AG08396 (cell line): ENCODE measurements around the gene C12orf60.

ENCODE experiments used
- DNase-seq: peaks from one replicate; pipeline ENCODE4 v3.0.0; 2012; ENCODE audit warnings: low spot score, mixed read lengths

Gene C12orf60

DNA sequence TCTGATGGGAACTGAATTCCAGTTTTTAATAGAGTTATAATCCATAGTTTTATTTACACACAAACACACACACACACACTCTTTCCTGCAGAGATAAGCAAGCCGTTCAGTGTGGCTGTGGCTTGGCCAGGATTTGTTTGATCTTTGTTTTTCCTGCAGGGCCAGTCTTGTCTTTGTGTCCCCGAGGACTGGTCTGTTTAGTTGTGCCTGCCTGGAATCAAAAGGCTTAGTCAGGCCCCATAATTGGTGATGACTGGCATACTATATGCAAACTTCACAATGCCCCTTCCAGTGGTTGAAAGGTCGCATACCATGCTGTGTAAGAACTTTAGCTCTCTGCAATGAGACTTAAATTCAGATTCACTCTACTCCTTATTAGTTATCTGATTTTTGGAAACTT lies 26.2 kb upstream of the C12orf60 start:
- no peak for DNase-seq

DNA sequence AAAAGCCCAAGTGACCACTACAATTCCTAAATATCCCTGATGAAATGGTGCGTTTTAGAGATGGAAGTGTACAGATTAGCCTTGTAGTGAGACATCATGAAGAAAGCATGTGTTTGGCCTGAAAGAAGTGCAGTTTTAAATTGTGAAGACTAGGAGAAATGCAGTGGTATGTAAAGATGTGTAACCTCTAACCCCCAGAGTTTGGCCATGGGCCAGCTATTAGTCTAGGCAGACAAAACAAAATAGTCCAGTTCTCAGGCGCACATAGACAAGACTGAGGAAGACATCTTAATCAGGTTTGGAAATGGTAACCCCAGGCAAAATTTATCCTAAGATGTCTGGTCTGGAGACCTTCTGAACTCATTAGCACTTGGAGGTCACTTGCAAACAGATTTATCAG lies 23.6 kb upstream of the C12orf60 start:
- DNase-seq, result no peak

DNA sequence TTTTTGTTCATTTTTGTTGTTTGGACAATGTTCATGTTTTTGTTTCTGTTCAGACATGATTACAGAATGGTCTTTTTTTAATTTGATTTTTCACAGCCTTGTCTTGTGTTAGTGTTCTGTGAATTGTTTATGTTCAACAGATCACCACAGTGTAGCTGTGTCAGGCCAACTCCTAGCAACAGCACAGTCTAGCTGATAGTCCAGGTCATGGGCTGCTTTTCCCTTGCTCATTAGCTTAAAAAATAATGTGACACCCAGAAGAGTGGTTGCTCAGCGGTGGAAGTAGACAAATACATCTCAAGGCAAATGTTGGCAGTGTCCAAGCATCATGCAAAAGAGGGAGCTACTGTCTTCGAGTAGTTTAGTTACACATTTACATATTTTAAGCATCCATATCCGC lies 22.6 kb upstream of the C12orf60 start:
- no peak for DNase-seq

DNA sequence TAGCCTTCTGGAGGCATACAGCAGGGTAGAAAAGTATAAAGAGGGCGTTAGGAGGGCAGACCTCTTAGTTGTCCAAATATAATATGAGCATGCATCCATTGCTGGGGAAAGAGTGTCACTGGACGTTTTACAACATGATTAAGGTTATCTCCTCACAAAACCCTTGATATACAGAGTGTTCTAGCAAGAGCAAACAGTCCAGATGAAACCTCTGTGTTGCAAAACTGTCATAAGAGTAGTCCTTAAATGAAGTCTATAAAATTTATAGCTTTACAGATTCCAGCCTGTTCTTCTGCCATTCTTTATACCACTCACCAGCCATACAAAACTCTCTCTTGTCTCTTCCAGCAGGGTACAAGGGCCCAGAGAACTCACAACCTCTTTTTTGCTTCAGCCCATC lies 21.9 kb upstream of the C12orf60 start:
- no peak for DNase-seq

DNA sequence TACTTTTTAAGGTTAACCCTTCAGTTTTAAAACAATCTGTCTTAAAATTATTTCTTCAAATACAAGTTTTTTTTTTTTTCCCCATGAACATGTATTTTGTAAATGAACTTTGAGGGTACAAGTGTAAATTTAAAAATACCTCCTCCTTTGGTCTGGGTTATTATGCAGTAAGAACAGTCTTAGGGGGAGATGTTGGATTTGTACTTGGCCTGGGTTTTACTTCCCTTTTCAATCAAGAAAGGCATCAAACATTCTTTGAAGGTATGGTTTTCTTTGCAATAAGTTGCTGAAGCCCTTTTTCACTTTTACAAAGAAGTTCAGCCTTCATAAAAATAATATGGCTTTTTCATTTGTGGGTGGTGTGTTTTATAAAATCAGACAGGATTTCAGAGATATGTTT lies 20.7 kb upstream of the C12orf60 start:
- DNase-seq, result no peak

DNA sequence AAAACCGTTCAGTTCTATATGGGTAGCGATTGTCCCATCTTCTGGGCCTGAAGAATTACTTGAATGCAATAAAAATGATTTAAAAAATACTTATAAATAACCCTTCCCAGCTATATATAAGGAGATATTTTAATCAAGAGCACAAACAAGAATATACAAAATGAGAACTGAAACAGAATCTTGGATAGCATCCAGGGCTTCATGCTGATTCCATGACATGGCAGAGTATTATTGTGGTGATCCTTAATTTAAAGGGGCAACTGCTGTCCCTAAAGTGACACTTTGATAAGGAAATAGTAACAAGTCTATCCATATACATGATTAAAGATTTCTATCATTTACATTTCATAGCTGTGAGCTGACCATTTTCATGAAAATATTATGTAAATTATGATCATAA lies 19.0 kb upstream of the C12orf60 start:
- no peak for DNase-seq

DNA sequence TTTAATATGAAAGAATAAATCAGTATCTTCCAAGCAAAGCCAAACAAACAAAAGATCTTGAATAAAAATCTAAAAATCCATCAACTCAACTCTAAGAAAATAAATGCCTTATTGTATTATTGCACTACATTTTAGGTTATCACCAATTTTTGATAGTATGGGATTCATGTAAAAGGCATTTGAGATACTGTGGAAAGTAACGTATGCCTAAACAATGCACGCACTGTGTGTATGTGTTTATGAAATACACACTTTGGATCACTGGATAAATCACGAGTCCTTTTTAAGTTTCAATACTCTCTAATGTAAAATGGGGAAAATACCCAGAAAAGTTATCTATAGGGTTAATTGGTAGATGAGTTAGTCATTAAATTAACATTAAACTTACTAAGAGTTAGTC lies 17.9 kb upstream of the C12orf60 start:
- DNase-seq, result no peak

DNA sequence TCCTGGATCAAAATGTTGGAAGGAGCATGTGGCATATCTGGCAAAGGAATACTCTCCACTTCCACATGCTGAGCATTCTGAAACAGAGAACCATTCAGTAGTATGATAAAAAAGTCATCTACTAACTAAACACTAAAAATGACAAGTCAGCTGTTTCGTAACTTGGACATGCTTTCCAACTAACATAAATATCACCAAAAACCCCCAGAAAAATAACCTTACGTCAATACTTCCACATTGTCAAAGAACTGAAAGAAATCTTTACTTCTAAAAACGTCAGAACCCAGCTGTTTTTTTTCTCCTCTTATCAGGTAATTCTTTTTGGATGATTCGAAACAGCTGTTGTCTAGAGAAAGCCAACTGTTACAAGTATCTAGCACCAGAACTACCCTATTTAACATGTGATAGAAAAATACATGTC lies 8.4 kb upstream of the C12orf60 start:
- DNase-seq, result no peak

DNA sequence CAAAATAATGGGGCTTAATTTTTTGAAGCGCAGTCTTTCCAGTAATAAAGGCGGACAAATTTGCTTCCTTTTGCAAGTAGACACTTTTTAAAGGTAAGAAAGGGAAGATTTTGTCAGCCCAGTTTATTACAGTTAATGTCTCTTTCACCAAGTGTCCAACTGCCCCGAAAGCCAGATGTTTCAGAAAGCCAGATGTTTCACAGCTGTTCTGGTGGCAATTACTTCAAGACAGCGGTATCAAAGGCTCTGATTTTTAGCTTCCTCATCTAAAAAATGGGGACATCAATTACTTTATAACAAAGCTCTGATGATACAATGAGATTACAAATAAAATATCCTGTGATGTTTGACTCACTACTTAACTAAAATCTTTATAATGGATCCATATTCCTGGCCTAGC lies 1.2 kb upstream of the C12orf60 start:
- DNase-seq, result no peak

DNA sequence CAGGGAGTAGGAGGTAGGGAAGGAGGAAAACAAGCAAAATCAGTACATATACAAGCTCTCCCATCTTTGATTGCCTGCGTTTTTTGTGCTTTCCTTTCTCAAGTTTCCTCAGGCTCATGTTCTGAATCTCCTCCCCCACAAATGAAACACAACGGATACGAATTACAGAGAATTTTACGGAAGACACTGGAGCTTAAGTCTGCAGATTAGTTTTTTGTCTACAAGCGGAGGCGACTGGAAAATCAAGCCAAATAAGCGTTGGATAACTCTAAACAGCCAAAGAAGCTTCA lies 804 bp upstream of the C12orf60 start:
- no peak for DNase-seq

DNA sequence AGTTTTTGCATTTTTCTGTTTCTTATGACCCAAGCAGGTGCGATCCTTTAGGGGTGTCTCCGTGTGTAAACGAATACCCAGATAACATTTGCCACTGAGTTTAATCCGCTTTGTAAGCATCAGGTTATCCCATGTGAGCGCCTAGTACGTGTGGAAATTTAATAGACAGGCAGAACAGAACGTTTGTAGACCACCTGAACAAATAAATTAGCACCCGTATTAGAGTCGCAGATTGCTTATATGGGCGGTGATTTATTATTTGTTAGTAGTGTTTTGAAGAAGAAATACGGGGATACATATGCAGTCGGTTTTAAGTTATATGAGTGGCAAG lies 325 bp downstream of the C12orf60 start:
- no peak for DNase-seq

DNA sequence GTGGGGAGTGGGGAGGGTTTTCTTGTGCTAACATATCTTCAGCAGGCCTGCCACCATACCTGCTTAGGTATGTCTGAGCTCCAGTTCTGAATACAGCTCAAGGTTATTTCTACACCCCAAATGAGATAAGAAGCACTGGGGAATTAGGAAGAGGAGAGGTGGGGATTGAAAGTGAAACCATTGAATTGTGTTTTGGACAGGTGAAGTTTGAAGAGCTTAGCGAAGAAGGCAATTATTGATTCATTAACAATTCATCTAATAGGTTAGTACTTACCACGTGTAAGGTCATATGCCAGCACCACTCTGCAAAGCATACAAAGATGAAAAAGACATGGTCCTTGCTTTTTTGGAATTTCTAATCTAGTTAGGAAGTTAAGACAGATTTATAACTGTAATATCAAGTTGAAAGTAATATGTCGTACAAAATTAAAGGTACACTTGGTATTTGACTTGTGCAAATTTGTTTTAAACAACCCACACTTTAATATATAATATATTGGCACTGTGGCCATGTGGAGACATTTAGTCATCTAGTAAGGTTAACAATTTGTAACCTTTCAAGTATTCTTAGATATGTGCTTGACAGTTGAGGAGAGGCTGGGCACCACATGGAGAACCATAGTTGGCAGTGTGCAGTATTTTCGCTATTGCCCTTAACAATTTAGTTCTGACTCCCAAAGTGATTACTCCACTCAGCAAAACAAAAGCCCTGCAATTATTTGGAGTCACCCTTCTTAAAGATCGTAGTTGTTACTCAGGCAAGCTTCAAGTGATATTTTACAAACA lies 6.9 kb downstream of the C12orf60 start:
- no peak for DNase-seq

DNA sequence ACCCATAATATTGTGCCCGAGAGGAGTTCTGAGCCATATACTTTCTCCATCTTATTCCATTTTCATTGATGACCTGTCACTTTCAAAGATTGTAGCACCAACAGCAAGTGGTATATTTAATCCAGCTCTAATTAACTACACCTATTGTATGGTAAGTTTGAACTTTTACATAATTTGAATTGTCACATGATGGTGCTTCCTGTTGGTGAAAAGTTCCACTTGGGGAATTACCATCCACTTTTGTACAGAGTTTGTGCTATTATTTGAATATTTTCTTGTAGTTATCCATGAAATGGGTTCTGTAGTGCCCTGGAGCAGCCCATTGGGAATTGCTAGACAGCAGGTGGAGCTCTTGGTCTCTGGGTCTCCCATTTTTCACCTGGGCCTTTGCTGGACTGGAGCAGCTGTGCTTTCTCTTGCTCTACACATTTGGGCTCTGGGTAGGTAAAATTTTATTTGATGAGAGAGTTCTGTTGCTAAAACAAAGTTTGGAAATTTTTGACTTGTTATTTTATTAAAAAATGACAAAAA lies 7.5 kb downstream of the C12orf60 start:
- DNase-seq, result peak; percentile 30

DNA sequence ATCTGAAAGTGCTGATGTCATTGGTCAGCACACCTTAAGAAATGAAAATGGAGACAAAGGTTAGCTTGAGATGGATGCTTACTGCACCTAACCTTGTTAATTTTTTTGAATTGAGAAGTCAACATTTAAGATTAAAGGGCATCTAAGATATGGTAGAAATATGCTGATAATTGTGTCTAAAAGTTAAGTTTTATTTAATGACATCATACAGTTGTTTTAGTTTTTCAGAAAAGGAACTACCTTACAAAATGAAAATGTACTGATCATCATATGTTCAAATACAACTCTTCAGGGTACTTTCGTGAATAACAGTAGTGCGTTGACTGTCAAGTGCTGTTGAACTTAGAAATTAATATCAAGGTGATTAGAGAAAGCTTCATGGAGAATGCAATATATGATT lies 8.0 kb downstream of the C12orf60 start:
- no peak for DNase-seq

DNA sequence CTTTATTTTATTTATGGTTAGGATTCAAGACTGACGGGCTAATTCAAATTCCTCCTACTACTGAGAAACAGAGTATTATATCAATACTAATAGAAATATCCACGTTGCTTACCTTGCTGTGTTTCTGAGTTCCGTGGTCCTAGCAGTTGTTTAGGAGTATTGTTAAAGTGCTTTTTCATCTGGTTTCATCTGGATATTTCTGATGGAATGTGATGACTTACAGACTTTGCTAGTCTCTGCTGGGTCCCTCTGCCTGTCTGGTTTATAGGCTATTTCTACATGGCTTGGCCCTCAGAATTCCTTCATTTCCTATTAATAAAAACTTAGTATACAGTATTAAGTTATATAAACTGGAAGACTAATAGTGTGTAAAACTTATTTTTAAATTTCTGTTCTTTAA lies 10.5 kb downstream of the C12orf60 start, which contains the start of gene SMCO3:
Gene SMCO3 (minus strand): TSS at position 169 of the 400 bp plus-strand sequence. CDS start 7,502 bp downstream, outside the sequence.
- no peak for DNase-seq

DNA sequence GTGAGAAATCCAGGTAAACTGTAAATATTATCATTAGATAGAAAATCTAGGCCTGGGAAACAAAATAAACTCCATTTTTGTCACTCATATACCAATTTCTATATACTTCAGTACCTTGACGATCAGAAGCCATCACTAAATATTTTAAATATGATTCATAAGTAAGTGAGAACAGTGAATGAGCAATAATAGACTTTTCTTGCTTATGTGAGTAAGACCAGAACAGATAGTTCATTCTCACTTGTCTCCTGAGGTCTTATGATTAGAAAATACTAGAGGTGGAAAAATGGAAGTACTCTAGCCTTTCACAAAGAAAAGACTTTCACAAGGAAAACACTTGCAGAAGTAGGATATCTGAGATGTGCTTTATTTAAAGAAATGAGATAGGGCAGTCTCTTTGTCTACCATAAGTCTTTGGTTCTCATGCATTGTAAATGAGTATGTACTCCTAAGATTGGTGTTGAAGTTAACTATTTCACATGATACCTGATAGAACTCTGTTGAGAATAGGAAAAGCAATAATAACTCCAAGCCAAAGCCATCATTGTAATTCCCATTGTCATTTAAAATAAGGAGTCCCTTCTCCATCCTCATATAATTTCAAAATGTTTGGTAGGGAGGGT lies 20.7 kb downstream of the C12orf60 start:
- no peak for DNase-seq

DNA sequence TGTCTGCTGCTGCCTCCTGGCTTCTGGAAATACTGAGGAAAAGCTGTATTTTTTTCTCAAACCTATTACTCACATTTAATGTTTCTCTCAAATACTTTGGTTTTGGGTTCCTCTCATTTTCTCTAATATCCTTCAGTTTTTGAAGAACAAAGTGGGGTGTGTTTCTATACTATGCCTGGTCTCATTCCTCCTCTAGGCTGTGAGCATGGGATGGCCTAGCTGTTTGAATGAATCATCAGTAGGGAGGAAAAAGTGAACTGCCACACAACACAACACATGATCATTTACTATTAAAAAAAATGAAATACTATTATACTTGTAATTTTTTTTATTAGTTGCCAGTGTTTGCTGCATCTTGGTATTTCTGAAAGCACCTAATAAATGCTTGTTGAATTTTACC lies 21.8 kb downstream of the C12orf60 start:
- DNase-seq, result no peak

DNA sequence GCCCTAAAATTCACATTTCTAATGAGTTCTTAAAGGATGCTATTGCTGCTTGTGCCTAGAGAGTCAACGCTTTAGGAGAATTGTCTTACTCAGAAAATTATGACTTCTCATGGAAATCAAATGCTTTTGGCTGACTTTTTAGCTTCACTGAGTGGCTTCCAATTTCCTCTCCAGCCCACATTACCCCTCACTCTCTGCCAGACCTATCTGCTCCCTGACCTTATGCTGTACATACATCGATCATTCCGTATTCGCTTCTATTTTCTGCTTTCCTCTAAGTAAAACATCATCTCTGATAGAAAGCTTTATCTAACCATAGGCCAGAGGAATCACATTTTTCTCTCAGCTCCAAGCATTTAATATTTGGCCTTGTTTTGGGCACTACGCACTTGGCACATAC lies 23.0 kb downstream of the C12orf60 start:
- no peak for DNase-seq

DNA sequence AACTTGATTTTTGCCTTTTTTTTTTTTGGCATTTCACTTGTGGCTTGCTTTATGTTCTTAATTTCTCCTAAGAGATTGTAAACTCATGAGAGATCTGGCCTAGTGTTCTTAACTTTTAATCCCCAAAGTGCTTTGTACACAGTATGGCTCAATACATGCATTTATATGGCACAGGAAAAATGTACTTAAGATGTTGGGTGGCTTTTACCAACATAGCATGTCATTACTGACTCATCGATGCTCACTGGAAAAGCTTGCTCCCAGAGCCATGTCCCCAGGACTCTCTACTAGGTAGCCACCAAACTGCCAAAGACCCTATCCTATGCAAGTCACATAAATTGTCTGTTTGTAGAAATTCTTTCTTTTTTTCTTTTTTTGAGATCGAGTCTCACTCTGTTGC lies 23.6 kb downstream of the C12orf60 start:
- no peak for DNase-seq

DNA sequence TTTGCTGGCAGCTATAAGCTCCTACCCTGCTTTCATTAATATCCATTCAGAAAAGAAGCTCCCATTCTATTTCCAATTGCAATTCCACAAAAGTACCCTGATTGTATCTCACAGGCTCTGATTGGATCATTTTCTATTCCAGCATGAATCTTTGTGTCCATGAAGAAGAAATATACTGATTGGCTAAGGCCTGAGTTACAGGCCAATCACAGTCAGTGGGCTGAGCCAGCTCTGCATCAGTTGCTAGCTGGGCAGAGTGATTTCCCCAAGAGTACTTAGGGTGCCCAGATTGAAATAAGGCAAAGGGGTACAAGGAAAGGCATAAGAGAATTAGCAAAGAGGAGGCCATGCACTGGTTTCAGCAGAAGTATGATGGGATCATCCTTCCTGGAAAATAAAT lies 25.4 kb downstream of the C12orf60 start:
- peak; percentile 54 for DNase-seq

DNA sequence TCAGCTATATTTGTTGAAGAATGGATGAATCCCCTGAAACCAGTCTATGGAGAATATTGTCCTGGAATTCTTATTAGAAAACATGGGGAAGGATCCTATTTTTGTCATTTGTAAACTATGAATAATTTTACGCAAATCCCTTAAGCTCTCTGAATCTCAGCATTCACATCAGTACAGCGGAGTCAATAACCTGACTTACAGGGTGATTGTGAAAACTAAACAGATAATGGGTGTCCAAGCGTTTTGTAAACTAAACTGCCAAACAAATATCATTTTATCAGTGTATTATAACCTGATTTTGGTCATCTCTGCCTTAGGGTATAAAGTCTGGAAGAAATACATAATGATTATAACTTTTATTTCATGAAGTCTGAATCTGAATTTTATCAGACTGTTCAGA lies 29.9 kb downstream of the C12orf60 start:
- DNase-seq, result no peak

DNA sequence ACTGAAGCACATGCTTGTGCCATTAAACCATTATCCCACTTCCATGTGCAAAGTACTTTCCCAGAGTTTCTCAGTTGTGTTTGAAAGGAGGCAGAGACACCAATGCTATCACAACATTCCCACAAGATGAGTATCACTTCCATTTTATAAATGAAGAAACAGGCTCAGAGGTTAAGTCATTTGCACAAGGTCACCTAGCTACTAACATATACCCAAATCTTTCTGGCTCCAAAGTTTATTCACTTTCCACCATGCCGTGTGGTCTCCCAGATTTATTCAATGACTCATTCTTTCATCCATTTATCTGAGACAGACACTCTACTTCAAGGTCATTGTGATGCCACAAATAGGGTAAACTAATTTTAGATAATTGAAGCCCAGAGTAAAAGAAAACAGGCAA lies 30.5 kb downstream of the C12orf60 start:
- no peak for DNase-seq

DNA sequence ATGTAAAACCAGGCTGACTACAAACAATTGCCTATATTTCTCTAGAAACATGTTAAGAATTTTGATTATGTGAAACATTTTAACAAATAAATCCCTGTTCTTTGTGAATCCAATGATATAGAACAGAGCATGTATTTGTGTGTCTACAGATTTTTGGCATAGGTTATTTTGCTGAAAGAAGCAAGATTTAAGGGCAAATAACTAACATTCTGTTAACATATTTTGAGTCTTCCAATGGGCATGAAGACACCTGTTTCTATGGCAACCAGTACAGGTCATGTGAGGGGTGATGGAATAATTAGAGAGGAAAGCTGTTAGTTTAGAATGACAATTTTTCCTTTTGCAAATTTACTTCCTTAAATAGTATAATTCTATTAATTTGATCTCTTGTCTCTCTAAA lies 31.0 kb downstream of the C12orf60 start:
- DNase-seq, result no peak
